ENCODE results near the gene SLC16A10.
"Not testable (repeated sequence)": the region's sequence is repeated elsewhere in the genome, so short reads cannot be mapped to it uniquely, and the experiment has no call there.

Gene SLC16A10

GRCh38 chr6:111057074-111057752 lies 30.1 kb upstream of the SLC16A10 start:
- TF ChIP-seq CTCF (IDR thresholded peaks at IDR 0.05; ENCODE audit: low read depth, low read length) = peak; percentile 74
- H3K4me3 ChIP-seq (ENCODE audit: low read depth, low read length) = no peak overlapping the region

GRCh38 chr6:111061508-111061907 lies 25.8 kb upstream of the SLC16A10 start:
- H3K4me3 ChIP-seq (ENCODE audit: low read depth, low read length) = no peak overlapping the region
- no peak for TF ChIP-seq CTCF (IDR thresholded peaks at IDR 0.05; ENCODE audit: low read depth, low read length)

GRCh38 chr6:111061985-111062384 lies 25.3 kb upstream of the SLC16A10 start:
- not testable (repeated sequence) for H3K4me3 ChIP-seq (ENCODE audit: low read depth, low read length)

GRCh38 chr6:111062860-111063259 lies 24.4 kb upstream of the SLC16A10 start:
- not testable (repeated sequence) for H3K4me3 ChIP-seq (ENCODE audit: low read depth, low read length)

DNA sequence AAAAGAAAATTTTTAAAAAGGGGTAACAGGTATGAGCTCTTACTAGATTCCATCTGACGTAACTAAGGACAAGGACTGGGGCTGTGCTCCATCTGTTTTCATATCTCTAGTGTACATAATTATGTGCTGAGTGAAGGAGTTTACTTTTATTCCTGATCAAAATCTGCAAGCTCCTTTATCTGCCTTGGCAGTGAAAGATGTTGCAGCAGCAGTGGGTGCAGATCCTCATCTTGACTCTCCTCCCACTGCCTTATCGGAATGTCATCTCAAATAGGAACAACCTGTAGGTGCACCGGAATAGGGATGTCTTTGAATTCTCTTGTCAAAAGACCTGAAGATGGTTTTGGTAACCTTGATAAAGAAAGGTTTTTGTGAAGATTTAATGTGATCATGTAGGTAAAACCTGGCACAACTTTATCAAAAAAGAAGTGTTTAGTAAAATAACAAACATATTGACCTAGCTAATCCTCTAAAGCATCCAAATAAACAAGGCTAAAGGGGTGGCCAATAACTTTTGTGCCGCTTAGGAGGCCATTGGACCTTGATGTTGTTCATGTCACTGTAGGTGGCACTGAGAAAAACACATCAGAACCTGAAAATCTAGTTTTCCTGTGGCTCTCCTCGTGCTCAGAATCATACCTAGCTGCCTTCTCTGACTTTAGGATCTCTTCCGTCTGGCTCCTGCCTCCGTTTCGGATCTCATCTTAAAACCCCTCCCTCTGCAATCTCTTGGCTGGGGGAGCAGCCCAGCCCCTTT lies 19.0 kb upstream of the SLC16A10 start:
- TF ChIP-seq CTCF (IDR thresholded peaks at IDR 0.05; ENCODE audit: low read depth, low read length) = no peak

DNA sequence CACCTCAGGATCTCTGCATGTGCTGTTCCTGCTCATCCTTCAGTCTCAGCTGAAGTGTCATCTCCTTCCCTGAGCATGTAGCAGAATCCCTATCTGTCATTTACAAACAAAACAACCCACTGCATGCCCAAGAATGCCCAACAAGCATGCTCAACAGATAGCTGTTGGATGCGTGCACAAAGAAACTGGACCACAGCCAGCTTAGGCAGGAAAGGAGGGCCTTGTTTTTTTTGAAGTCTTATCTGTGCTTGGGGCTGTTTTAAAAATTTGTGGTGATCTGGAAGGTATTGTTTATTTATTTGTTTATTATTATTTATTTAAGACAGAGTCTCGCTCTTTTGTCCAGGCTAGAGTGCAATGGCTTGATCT lies 18.5 kb upstream of the SLC16A10 start:
- H3K4me3 ChIP-seq (ENCODE audit: low read depth, low read length) = no peak overlapping the region
- no peak for TF ChIP-seq CTCF (IDR thresholded peaks at IDR 0.05; ENCODE audit: low read depth, low read length)

More for the DNA sequence above, 19.0 kb upstream of the SLC16A10 start:
- H3K4me3 ChIP-seq (ENCODE audit: low read depth, low read length) = no peak overlapping the region

GRCh38 chr6:111069382-111070104 lies 17.8 kb upstream of the SLC16A10 start:
- no peak for TF ChIP-seq CTCF (IDR thresholded peaks at IDR 0.05; ENCODE audit: low read depth, low read length)
- no peak overlapping the region for H3K4me3 ChIP-seq (ENCODE audit: low read depth, low read length)
